Thoracic aorta (tissue), 2 donors: ENCODE measurements around the gene BMP8B. TPM values are rescaled to one million over a fixed set of nuclear protein-coding genes. Genes with fewer than 3 reads are reported as not detected.
"Not testable (repeated sequence)": the region's sequence is repeated elsewhere in the genome, so short reads cannot be mapped to it uniquely, and the experiment has no call there.

ENCODE experiments used
- ATAC-seq: fragments of 150-250 bp; one replicate; pipeline ENCODE4 v1.8.0; 2017; ENCODE audit warnings: low read depth; ENCODE audit not compliant: insufficient number of reproducible peaks, low FRiP score
- DNase-seq: peaks from one replicate; pipeline ENCODE4 v3.0.0-alpha.2; 2020; ENCODE audit warnings: low spot score
- H3K27ac ChIP-seq, 2 donors: fragments of 200-600 bp; sonication (generic); 1 replicate in 1 of 2; 2 replicates in 1 of 2; pipeline ENCODE4 v1.5.1; 2016; ENCODE audit warnings: mild to moderate bottlenecking in 2 of 2, moderate library complexity in 2 of 2
- H3K27me3 ChIP-seq: fragments of 200-600 bp; sonication (generic); replicated peaks from 2 replicates; pipeline ENCODE4 v1.6.0; 2016; ENCODE audit warnings: mild to moderate bottlenecking; ENCODE audit not compliant: insufficient read depth
- H3K36me3 ChIP-seq: fragments of 200-600 bp; sonication (generic); one replicate; pipeline ENCODE4 v1.5.1; 2016
- H3K4me1 ChIP-seq, 2 donors: fragments of 200-600 bp; sonication (generic); 1 replicate in 1 of 2; 2 replicates in 1 of 2; pipeline versions ENCODE4 v1.5.1 to v1.6.0; 2016; ENCODE audit warnings: low read depth in 2 of 2, mild to moderate bottlenecking in 1 of 2; ENCODE audit not compliant: control insufficient read depth in 1 of 2
- H3K4me3 ChIP-seq: fragments of 200-600 bp; sonication (generic); 2 replicates; pipeline ENCODE4 v1.5.1; 2016; ENCODE audit warnings: mild to moderate bottlenecking
- H3K9me3 ChIP-seq: fragments of 200-600 bp; sonication (generic); 2 replicates; pipeline ENCODE4 v1.5.1; 2016
- CTCF ChIP-seq: fragments of 200-600 bp; sonication (generic); IDR thresholded peaks from one replicate; pipeline ENCODE4 v1.5.1; 2019; ENCODE audit warnings: antibody characterized with exemption
- total RNA-seq, 2 donors: library from RNA; depleted of rRNA; stranded (reverse); fragments of >200 nt; gene quantifications; one replicate each; pipeline versions ENCODE4 v1.1.0 to v1.2.3, GENCODE V29; 2016

Gene BMP8B
- total RNA-seq, 2 donors from 2014 or later, result 0.27 to 2.5 TPM

- DNase-seq, H3K4me3 ChIP-seq, H3K27ac ChIP-seq, H3K27me3 ChIP-seq, H3K36me3 ChIP-seq, H3K4me1 ChIP-seq, ATAC-seq, H3K9me3 ChIP-seq: not testable (repeated sequence)
Observed at GRCh38 chr1:39782685-39783084, 6.0 kb downstream of the BMP8B start.

GRCh38 chr1:39782103-39782502 is 6.6 kb downstream of the BMP8B start:
- Histone ChIP-seq H3K27ac (no peak overlapping the region), H3K9me3 (no peaks in the 10 kb centered on the region), H3K36me3 (no peaks in the 10 kb centered on the region), H3K4me1 (no peaks in the 10 kb centered on the region), H3K4me3 (no peak overlapping the region), H3K27me3 (no peaks in the 10 kb centered on the region)
- no peak for DNase-seq
- no peak for ATAC-seq
- TF ChIP-seq CTCF, result no peak

GRCh38 chr1:39781349-39781715 is 7.3 kb downstream of the BMP8B start:
- TF ChIP-seq CTCF, result no peak
- DNase-seq, result no peak
- Histone ChIP-seq H3K27me3 (no peaks in the 10 kb centered on the region), H3K4me3 (no peak overlapping the region), H3K27ac (no peak overlapping the region), H3K36me3 (no peaks in the 10 kb centered on the region), H3K9me3 (no peaks in the 10 kb centered on the region), H3K4me1 (no peaks in the 10 kb centered on the region)
- no peak for ATAC-seq

GRCh38 chr1:39779821-39780220 is 8.8 kb downstream of the BMP8B start:
- no peaks in the 10 kb centered on the region for H3K27me3 ChIP-seq
- H3K27ac ChIP-seq, result no peak overlapping the region
- ATAC-seq (no peak), DNase-seq (no peak)
- H3K4me3 ChIP-seq, result no peak overlapping the region
- no peaks in the 10 kb centered on the region for H3K4me1 ChIP-seq
- no peaks in the 10 kb centered on the region for H3K9me3 ChIP-seq
- H3K36me3 ChIP-seq, result no peaks in the 10 kb centered on the region
- TF ChIP-seq CTCF, result no peak

- Histone ChIP-seq H3K36me3 (no peaks in the 10 kb centered on the region), H3K9me3 (no peaks in the 10 kb centered on the region), H3K4me1 (no peaks in the 10 kb centered on the region), H3K27me3 (no peaks in the 10 kb centered on the region), H3K27ac (no peak overlapping the region), H3K4me3 (no peak overlapping the region)
- no peak for TF ChIP-seq CTCF
- DNase-seq (no peak), ATAC-seq (no peak)
Observed at GRCh38 chr1:39779137-39779536, 9.5 kb downstream of the BMP8B start.

- DNase-seq, ATAC-seq: not testable (repeated sequence)
Observed at GRCh38 chr1:39778463-39779099, 10.1 kb downstream of the BMP8B start.

GRCh38 chr1:39777896-39778295 is 10.8 kb downstream of the BMP8B start:
- H3K27ac ChIP-seq, ATAC-seq, H3K27me3 ChIP-seq, H3K36me3 ChIP-seq, H3K4me1 ChIP-seq, H3K9me3 ChIP-seq, H3K4me3 ChIP-seq, DNase-seq: not testable (repeated sequence)

More at GRCh38 chr1:39778463-39779099, 10.1 kb downstream of the BMP8B start:
- not testable (repeated sequence) for H3K4me1 ChIP-seq, H3K27me3 ChIP-seq, H3K9me3 ChIP-seq, H3K27ac ChIP-seq, H3K4me3 ChIP-seq, H3K36me3 ChIP-seq
